Lung (tissue), 12 donors: ENCODE data around the gene ST3GAL3. TPM values are rescaled to one million over a fixed set of nuclear protein-coding genes. Genes with fewer than 3 reads are reported as not detected.

Experiments
- ATAC-seq: fragments of 200-7000 bp; cut with Tn5 transposase; one replicate; pipeline ENCODE4 v1.9.1; 2020; ENCODE audit warnings: moderate number of reproducible peaks; ENCODE audit not compliant: insufficient read depth, low FRiP score
- DNase-seq, 3 donors: peaks; one replicate each; pipeline ENCODE4 v3.0.0-alpha.2; 2013 to 2017
- H3K27ac ChIP-seq, 2 donors: one replicate each; pipeline ENCODE4 v1.5.1; 2013; ENCODE audit warnings: mild to moderate bottlenecking in 2 of 2, moderate library complexity in 2 of 2, control low read depth in 1 of 2, inconsistent platforms in 1 of 2, low read depth in 1 of 2, low read length in 1 of 2
- H3K27me3 ChIP-seq, 3 donors: one replicate each; pipeline ENCODE4 v1.5.1; 2013; ENCODE audit warnings: low read length in 2 of 3; ENCODE audit not compliant: control insufficient read depth in 3 of 3, insufficient read depth in 3 of 3
- H3K36me3 ChIP-seq, 4 donors: one replicate each; pipeline ENCODE4 v1.5.1; 2013; ENCODE audit warnings: low read length in 4 of 4, mild to moderate bottlenecking in 1 of 4, moderate library complexity in 1 of 4; ENCODE audit not compliant: control insufficient read depth in 4 of 4, insufficient read depth in 4 of 4
- H3K4me1 ChIP-seq, 5 donors: one replicate each; pipeline ENCODE4 v1.5.1; 2013; ENCODE audit warnings: low read length in 5 of 5, mild to moderate bottlenecking in 2 of 5, moderate library complexity in 1 of 5; ENCODE audit not compliant: control insufficient read depth in 5 of 5, insufficient read depth in 5 of 5
- H3K4me3 ChIP-seq: one replicate; pipeline ENCODE4 v1.5.1; 2013; ENCODE audit warnings: mild to moderate bottlenecking, control low read depth, moderate library complexity
- H3K9ac ChIP-seq, 2 donors: one replicate each; pipeline ENCODE4 v1.5.1; 2013; ENCODE audit warnings: low read length in 2 of 2, control low read depth in 1 of 2; ENCODE audit not compliant: insufficient read depth in 1 of 2
- H3K9me3 ChIP-seq, 4 donors: one replicate each; pipeline ENCODE4 v1.5.1; 2013; ENCODE audit warnings: low read length in 3 of 4, mild to moderate bottlenecking in 1 of 4, moderate library complexity in 1 of 4; ENCODE audit not compliant: control insufficient read depth in 4 of 4, insufficient read depth in 3 of 4
- CTCF ChIP-seq: IDR thresholded peaks from 2 replicates; pipeline ENCODE4 v1.5.1; 2012; ENCODE audit warnings: mild to moderate bottlenecking; ENCODE audit errors: control extremely low read depth, extremely low read depth
- WGBS, 2 donors: extraction: QIAGEN DNeasy Blood & Tissue Kit; methylation state at CpG; one replicate each; pipeline ENCODE4 v1.1.7; 2013; 5-methylcytosine and 5-hydroxymethylcytosine counted together
- polyA plus RNA-seq, 2 donors: library from polyadenylated mRNA; stranded (reverse); fragments of 200-250 nt; gene quantifications; one replicate each; pipeline ENCODE4 v1.2.1, GENCODE V29; 2013
- total RNA-seq, 2 donors: library from RNA; depleted of rRNA in 1 of 2; stranded (reverse); fragments of >200 nt in 1 of 2; gene quantifications; one replicate each; pipeline ENCODE4 v1.2.1, GENCODE V29; 2014 to 2021
- donor health status: control.
- donor health status: control.
- donor health status: Bipolar disorder and iron deficiency.
- donor health status: healthy.
- donor health status: DM: yes; HTN: yes; CAD: no.

The ST3GAL3 gene
- total and polyA plus RNA-seq, 4 donors: 8.4 to 28.0 (median 17.1) TPM

- Histone ChIP-seq H3K9me3 (no peaks in the 10 kb centered on the region), H3K9ac (no peak overlapping the region), H3K27me3 (no peaks in the 10 kb centered on the region), H3K36me3 (peaks cover 9 to 39% (median 31%) of the 10 kb centered on the region in 4 donors), H3K4me3 (no peak overlapping the region), H3K4me1 (no peaks in the 10 kb centered on the region), H3K27ac (no peak overlapping the region)
- no peak for DNase-seq
- TF ChIP-seq CTCF: no peak
- WGBS, 2 donors: 83 to 88% methylated on average over 2 of the region's 2 CpGs
- no peak for ATAC-seq
Measured at GRCh38 chr1:43678940-43679339, 28.4 kb upstream of the ST3GAL3 start.

GRCh38 chr1:43683560-43683959 lies 23.8 kb upstream of the ST3GAL3 start:
- no peak overlapping the region for H3K27ac ChIP-seq
- ATAC-seq: no peak
- WGBS, 2 donors: 99 to 100% methylated on average over 4 of the region's 4 CpGs
- no peaks in the 10 kb centered on the region for H3K4me1 ChIP-seq
- no peaks in the 10 kb centered on the region for H3K27me3 ChIP-seq
- no peak overlapping the region for H3K9ac ChIP-seq
- no peak for DNase-seq
- no peak overlapping the region for H3K4me3 ChIP-seq
- H3K36me3 ChIP-seq: peaks cover 23 to 59% (median 41%) of the 10 kb centered on the region in 4 donors
- H3K9me3 ChIP-seq: no peaks in the 10 kb centered on the region
- no peak for TF ChIP-seq CTCF

- H3K27me3 ChIP-seq: no peaks in the 10 kb centered on the region
- DNase-seq (no peak), ATAC-seq (no peak)
- H3K9me3 ChIP-seq: no peaks in the 10 kb centered on the region
- TF ChIP-seq CTCF: no peak
- no peak overlapping the region for H3K9ac ChIP-seq
- H3K4me1 ChIP-seq: no peaks in the 10 kb centered on the region
- H3K36me3 ChIP-seq: peaks cover 49 to 76% (median 69%) of the 10 kb centered on the region in 4 donors
- 95 to 97% methylated on average over 3 of the region's 3 CpGs for WGBS, 2 donors
- no peak overlapping the region for H3K4me3 ChIP-seq
- H3K27ac ChIP-seq: no peak overlapping the region
Measured at GRCh38 chr1:43686801-43687200, 20.5 kb upstream of the ST3GAL3 start.
